Smooth muscle cell of the pulmonary artery (primary cell): ENCODE data around the gene PBX4. TPM values are rescaled to one million over a fixed set of nuclear protein-coding genes. Genes with fewer than 3 reads are reported as not detected.

Experiments used
- total RNA-seq: library from RNA; depleted of rRNA; stranded (reverse); fragments of >200 nt; gene quantifications from 2 replicates; pipeline ENCODE4 v1.2.3, GENCODE V29; 2014

PBX4 gene, protein sequence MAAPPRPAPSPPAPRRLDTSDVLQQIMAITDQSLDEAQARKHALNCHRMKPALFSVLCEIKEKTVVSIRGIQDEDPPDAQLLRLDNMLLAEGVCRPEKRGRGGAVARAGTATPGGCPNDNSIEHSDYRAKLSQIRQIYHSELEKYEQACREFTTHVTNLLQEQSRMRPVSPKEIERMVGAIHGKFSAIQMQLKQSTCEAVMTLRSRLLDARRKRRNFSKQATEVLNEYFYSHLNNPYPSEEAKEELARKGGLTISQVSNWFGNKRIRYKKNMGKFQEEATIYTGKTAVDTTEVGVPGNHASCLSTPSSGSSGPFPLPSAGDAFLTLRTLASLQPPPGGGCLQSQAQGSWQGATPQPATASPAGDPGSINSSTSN
- 0.10 and 0.26 TPM in 2 replicates for total RNA-seq

DNA sequence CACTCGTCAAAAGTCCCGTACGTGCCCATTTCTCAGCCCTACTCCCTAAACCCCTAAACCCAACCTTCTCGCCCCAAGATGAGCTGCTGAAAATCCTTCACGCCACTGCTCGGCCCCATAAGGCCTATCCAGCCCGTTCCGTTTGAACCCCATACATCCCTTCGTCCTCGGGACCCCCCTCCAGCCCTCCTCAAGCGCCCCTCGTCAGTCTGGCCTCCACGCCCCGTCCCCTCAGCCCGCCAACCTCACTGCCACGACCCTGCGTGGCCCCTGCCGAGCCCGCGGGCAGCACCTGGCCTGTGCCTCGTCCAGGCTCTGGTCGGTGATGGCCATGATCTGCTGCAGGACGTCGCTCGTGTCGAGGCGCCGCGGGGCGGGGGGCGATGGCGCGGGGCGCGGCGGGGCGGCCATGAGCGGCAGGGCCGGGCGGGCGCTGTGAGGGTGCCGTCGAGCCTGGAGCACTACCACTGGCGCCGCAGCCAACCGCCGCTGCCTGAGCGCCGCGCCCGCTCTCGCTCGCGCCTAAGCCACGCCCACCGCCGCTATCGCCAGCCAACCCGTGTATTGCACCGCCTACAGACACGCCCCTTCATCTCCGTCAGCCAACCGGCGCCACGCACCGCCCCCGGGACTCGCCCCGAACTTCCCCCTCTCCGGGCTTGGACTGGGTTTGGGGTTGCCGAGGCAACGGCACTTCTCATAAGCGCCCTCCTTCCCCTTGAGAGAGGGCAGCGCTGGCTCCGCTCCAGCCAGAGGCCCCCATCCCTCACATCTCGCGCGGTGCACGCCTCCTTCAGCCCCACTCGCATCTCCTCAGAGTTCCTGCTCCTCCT, at the start of gene PBX4:
Gene PBX4 (minus strand): TSS at position 469 of the 833 bp plus-strand sequence. CDS start 58 bp downstream, at position 411.

DNA sequence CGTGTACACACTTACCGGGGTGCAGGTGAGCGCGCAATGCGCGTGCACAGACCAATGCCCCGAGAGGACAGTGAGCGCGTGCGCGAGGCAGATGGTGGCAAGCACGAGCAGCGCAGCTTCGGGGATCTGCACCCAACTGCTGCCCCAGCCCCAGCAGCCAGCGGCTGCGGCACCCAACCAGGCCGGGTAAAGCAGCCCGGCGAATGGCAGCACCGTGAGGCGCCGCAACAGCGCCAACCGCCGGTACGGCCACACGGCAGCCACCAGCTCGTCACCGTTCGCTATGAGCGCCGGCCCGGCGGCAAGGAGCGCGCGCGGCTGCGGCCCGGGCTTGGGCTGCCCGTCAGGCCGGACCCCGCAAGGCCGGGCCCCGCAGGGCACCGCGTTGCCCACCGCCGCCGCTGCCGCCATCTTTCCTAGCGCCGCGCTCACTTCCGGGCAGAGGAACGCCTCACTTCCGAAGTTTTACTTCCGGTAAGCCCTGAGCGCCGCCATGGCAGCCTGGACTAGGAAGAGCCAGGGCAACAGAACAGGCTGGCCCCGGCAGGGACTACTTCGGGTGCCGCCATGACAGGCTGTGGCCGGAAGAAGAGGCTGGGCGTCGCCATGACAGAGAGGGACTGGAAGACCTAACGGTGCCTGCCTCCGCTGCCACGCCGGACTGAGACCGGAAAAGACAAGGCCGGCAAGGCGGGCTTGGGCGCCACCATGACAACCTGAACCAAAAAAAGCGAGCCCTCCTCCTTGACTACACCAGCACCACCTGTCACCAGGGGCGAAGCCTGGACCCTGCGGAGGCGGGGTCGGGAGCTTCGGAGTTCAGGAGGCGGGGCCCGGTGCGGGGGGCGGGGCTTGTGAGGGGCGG, 45.0 kb upstream of the PBX4 start, which contains the start of gene ATP13A1:
Gene ATP13A1 (minus strand): TSS at position 421 of the 865 bp plus-strand sequence. CDS start 10 bp downstream, at position 411.

GRCh38 chr19:19643158-19644053, 24.9 kb upstream of the PBX4 start, which contains the start of gene GMIP:
GMIP (minus strand) TSS chr19:19643657; CDS start chr19:19643529, 128 bp downstream.

GRCh38 chr19:19627621-19628500, 9.4 kb upstream of the PBX4 start, which contains the start of gene LPAR2:
LPAR2 (minus strand) TSS chr19:19628220; CDS start chr19:19627275, 945 bp downstream.

DNA sequence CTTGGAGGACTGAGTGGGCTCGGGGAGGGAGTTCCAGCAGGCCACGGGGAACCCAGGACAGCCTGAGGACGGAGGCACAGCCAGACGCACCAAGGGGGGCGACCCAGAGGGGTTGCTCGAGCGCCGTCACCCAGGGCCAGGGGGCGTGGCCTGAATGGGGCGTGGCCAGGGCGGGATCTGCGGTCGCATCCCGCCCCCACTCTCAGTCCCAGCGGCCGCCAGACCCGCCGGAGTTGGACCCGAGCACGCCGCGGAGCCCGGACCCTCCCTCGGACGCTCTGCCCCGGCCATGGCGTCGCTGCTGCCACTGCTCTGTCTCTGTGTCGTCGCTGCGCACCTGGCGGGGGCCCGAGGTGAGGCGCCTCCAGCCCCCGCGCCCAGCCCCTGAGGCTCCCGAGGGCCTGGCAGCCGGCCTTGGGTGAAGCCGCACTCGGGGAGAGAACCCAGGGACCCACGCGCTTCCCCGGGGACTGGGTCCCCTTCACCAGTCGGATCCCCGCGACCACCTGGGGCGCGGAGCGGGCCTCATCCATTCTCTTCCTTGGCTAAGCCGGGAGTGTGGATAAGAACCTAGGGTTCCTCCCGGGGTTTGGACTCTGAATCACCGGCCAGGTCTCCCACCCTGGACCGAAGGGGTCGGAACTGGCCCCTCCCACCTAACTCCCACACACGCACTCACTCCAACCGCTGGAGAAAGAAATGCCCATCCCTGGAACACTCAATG, 80.3 kb downstream of the PBX4 start, which contains the start of gene CILP2:
Gene CILP2 (plus strand): TSS at position 205 of the 724 bp plus-strand sequence. CDS start 85 bp downstream, at position 290.

GRCh38 chr19:19528721-19529490, 89.6 kb downstream of the PBX4 start, which contains the start of gene YJEFN3:
YJEFN3 (plus strand) TSS chr19:19528911; CDS start chr19:19528933, 22 bp downstream.

DNA sequence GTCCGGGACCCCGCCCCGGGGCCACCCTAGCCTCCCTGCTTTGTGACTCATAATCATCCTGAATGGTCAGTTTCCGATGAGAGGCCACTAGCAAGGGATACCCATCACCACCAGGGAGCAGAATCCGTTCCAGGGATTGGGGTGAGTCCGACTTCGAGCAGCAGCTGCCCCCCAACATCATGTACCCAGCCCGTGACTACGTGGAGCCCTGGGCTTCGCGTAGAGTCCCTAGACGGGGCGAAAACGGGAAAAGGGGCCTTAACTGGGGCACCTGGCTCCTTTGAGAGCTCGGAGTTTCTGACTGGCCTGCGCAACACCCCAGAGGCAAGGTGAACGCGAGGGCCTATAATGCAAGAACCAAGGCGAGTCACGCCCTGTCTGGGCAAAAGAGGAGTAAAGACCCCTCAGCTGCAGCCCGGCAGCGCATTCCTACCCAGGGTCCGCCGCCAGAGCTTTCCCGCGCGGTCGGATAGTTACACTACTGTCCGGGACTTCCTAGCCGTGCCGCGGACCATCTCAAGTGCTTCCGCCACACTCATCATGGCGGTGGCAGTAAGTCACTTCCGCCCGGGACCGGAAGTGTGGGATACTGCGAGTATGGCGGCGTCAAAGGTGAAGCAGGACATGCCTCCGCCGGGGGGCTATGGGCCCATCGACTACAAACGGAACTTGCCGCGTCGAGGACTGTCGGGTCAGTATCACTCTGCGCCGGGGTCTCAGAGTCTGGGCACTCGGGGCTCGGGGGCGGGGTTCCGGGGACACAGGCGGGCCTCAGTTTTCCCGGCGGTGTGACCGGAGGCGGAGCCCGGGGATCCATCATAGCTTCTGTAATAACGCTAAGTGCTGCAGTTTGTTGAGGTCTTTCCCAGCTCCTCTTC, 102.6 kb downstream of the PBX4 start, which contains the start of gene NDUFA13:
Gene NDUFA13 (plus strand): TSS at position 584 of the 878 bp plus-strand sequence. CDS start 14 bp downstream, at position 598.

GRCh38 chr19:19514881-19515641, 103.4 kb downstream of the PBX4 start, which contains the start of gene TSSK6:
TSSK6 (minus strand) TSS chr19:19515548; CDS start chr19:19515427, 121 bp downstream.

Other genes with a start within 250 kb of the PBX4 start
- 40.3 and 55.7 TPM in 2 replicates for gene GATAD2A, start 213.0 kb downstream of the PBX4 start, total RNA-seq
- 1.7 and 1.8 TPM in 2 replicates for gene TSSK6, start 103.1 kb downstream of the PBX4 start, total RNA-seq
- gene NDUFA13, start 102.5 kb downstream of the PBX4 start, total RNA-seq: 128 TPM in 2 replicates
- gene YJEFN3, start 89.8 kb downstream of the PBX4 start, total RNA-seq: 0.26 and 0.40 TPM in 2 replicates
- 0.17 and 0.20 TPM in 2 replicates for gene CILP2, start 80.4 kb downstream of the PBX4 start, total RNA-seq
- 1.1 and 1.7 TPM in 2 replicates for gene LPAR2, start 9.5 kb upstream of the PBX4 start, total RNA-seq
- gene GMIP, start 25.0 kb upstream of the PBX4 start, total RNA-seq: 4.4 and 5.9 TPM in 2 replicates
- gene ATP13A1, start 45.0 kb upstream of the PBX4 start, total RNA-seq: 42.6 and 67.5 TPM in 2 replicates
- gene ZNF101, start 50.2 kb upstream of the PBX4 start, total RNA-seq: 4.6 and 5.4 TPM in 2 replicates
- gene ZNF14, start 114.4 kb upstream of the PBX4 start, total RNA-seq: 4.1 and 5.3 TPM in 2 replicates
- gene ZNF506, start 203.1 kb upstream of the PBX4 start, total RNA-seq: 10.0 and 10.1 TPM in 2 replicates
- gene ZNF253, start 247.2 kb upstream of the PBX4 start, total RNA-seq: 3.1 and 3.2 TPM in 2 replicates